Limb (tissue), 2 donors: ENCODE measurements around the gene VAMP4.

Experiments used
- DNase-seq, 2 donors: peaks; one replicate each; pipeline ENCODE4 v3.0.0-alpha.2; 2016; ENCODE audit errors: extremely low spot score in 2 of 2

VAMP4 gene

DNA sequence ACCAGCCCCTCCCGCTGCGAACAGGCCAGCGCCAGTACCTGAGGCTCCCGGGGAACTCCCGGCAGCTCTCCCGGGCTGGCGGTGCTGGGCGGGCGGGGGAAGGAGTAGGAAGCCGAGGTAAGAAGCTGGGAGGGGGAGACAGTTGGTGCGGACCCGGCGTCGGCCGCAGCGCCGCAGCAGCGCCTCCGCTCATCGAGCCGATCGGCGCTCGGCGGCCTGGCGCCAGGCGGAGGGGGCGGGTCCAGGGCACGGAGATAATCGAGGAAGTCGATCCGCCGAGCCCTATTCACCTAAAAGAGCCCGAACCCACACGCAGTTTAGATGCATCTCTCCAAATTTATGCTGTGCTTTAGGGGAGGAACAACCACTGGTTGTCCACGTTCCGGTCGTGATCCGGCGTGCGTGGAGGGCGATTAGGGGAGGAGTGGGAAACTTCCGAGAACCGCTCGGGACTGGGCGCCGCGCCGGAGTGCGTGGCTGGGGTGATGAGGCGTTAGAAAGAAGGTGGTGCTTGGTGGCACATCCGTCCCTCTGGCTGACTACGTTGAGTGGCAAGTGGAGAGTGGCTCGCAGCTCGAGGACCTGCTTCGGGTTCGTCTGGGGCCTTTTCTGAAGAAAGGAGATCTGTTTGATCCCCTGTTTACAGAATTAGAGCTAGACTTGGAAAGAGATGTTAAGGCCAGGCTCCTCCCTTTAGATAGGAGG lies at the start of gene VAMP4:
Gene VAMP4 (minus strand): TSS at position 194 of the 705 bp plus-strand sequence. CDS start 3,651 bp downstream, outside the sequence.
- DNase-seq, result peak; percentile 90 to 94

DNA sequence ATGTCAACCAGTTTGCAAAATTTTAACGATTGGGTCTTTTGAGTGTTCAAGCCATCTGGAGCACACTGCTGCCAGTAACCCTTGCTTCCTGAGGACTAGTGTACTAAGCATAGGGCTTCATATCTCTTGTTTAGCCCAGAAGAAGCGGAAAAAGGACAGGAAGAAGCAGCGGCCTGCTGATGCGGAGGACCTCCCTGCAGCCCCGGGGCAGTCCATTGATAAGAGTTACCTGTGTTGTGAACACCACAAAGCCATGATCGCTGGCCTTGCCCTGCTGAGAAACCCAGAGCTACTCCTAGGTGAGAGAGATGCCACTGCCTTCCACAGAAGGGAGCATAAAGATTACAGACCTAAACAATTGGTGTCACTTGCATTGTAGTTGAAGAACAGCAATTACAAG lies 48.5 kb upstream of the VAMP4 start:
- DNase-seq, result no peak

- DNase-seq, result no peak
Measured at GRCh38 chr1:171788696-171789095, 46.8 kb upstream of the VAMP4 start.

- no peak for DNase-seq
Measured at GRCh38 chr1:171787686-171788480, 46.0 kb upstream of the VAMP4 start.

DNA sequence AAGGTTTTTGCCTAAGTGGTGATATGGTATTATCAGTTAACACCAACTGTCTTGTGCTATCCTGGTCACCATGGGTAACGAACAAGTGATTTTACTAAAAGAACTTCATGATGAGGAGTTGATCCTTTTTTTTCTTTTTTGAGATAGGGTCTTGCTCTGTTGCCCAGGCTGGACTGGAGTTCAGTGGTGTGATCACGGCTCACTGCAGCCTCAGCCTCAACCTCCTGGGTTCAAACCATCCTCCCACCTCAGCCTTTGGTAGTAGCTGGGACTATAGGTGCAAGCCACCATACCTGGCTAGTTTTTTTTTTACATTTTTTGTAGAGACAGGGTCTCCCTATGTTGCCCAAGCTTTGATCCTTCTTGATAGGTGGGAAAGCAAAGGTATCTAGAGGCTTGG lies 44.7 kb upstream of the VAMP4 start:
- no peak for DNase-seq

DNA sequence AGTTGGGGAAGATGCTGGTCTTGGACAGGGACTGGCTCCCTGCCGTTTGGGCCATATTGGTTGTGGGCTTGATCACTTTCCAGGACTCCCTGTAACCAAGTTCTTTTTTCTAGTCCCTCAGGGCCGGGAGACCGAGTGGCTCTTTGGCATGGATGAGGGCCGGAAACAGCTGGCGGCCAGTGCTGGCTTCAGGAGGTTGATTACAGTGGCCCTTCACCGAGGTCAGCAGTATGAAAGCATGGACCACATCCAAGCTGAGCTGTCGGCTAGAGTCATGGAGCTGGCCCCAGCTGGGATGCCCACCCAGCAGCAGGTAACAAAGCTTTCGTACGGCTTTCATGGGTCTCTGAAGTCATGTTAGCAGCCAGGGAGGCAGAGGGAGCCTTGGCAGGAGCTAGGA lies 43.9 kb upstream of the VAMP4 start:
- no peak for DNase-seq

GRCh38 chr1:171784784-171785183 lies 42.9 kb upstream of the VAMP4 start:
- DNase-seq, result no peak

GRCh38 chr1:171783816-171784530 lies 42.1 kb upstream of the VAMP4 start:
- DNase-seq, result no peak

DNA sequence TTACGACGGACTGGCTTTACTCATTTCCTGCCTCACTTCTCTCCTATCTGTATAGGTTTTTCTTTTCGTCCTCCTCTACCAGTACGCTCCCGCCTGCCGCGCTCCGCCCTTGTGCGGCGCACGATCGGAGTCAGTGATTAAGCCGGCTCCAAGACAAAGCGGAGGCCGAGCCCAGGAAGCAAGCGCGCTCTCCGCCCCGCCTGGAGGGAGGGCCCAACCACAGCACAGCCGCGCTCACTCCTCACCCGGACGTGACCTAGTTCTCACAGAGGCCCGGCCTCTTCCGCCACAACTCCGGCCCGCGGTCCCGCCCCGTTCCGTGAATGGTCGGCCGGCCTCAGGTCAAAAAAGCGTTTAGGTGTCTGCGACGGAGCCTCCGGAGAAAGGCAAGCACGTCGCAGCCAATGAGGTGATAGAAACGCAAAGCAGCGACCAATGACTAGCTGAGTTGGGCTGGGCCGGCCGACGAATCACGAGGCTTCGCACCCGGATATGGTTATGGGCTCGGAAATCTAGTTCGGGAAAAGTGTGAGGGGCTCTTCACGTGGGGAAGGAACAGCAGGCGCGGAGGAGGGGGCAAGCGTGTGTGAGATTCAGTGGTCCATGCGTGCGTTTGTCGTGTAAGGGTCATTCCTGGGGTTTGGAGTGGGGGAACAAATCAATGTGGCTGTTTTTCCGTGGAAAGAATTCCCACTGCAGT lies 39.5 kb upstream of the VAMP4 start, which contains the start of gene METTL13:
Gene METTL13 (plus strand): TSS at position 485 of the 700 bp plus-strand sequence. CDS start 308 bp downstream, outside the sequence.
- peak; percentile 98 to 99 for DNase-seq

GRCh38 chr1:171780583-171781175 lies 38.8 kb upstream of the VAMP4 start:
- DNase-seq, result no peak

DNA sequence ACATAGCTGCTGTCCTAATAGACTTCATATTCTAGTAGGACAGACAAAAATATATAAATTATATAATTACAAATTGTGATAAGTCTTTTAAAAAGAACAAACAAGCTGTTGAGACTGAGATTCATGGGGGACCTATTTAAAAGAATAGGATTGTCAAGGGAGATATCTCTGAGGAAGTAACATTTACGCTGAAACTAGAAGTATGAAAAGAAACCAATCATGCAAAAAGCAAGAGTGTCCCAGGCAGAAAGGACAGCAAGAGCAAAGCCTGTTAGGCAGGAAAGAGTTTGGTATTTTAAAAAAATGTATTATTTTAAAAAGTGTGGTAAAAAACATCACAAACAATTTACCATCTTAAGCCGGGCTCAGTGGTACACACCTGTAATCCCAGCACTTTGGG lies 30.4 kb upstream of the VAMP4 start:
- DNase-seq, result no peak

GRCh38 chr1:171769754-171770153 lies 27.9 kb upstream of the VAMP4 start:
- no peak for DNase-seq

DNA sequence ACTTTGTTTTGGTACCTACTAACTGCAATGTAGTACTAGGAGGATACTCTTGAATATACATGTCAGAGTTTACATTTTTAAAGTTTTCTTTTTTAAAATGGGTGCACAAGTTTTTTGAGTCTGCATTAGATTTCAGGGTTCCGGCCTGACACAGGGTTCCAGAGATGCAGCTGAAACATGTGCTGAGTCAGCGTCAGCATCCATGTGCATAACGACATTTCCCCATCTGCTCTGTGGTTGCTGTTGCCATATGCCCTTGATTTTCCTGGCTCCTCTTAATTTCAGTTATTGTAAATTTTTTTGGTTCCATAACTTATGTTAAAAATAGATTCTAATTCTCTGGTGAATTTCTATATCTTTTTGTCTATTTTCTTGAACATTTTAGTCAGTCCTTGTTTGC lies 27.3 kb upstream of the VAMP4 start:
- no peak for DNase-seq

- no peak for DNase-seq
Measured at GRCh38 chr1:171763764-171764163, 21.9 kb upstream of the VAMP4 start.

- DNase-seq, result no peak
Measured at GRCh38 chr1:171762143-171762563, 20.3 kb upstream of the VAMP4 start.

DNA sequence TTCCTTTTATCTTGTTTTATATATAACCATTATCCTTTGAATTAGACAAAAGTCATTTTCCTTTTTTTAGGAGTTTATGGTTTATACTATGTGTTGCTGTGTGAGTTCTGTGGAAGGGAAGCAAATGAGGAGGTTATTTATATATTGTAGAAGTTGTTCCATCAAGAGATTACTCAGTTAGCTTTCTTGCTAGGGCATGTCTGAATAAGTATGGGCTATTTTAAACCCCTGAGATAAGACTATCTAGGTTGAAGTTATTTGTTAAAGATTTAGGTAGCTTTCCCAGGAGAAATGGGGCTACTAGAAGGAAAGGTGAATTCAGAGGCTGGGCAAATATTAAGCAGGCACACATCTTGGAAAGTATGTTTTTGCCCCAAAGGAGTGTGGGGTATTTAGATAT lies 16.1 kb upstream of the VAMP4 start:
- no peak for DNase-seq

DNA sequence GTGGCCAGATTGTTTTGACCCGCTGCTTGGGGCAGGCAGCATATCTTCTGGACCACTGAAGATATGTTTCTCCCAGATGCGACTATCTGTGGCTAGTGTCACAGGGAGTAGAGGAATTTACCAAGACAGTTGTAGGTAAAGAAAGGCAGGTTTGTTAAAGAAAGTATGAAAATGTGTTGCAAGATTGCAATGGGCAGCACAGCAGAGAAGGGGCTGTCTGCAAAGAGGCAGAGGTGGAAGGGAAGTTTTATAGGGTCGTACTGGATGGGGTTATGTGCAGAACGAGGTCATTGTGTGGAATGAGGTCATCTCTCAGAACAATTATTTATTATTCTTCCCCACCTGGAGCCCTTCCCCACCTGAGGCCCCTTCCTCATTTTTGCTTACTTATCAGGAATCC lies 15.0 kb upstream of the VAMP4 start:
- DNase-seq, result no peak

DNA sequence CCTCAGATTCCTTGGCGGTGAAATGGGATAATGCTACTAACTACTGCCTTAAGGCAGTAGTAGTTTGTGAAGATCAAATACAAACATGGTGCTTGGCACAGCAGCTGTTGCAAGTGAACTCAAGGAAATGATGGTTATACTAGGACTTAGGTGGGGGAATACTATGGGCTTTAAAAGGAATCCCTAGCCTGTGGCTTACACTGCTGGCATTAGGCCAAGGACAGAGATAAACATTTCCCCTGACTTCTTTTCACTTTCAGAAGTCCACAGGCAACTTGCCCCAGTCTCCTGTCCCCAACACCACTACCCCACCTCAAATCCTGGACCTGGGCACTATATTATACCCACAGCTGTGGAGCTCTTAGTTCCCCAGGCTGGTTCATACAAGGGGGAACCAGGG lies 13.1 kb upstream of the VAMP4 start:
- no peak for DNase-seq

DNA sequence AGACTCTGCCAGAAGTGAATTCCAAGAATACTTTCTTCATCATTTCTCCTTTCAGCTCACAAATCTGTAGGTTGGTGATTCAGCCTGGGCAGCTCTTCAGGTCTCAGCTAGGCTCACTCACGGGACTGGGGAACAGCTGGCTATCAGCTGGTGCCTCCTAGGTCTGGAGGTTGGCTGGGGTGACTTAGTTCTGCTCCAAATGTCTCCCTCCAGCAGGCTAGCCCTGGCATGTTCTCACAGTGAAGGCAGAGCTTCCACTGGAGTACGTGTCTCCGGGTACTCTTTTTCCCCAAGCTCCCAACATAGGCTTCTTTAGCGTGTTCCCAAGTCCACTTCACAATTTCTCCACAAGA lies 12.5 kb upstream of the VAMP4 start:
- DNase-seq, result no peak

GRCh38 chr1:171753685-171754352 lies 12.0 kb upstream of the VAMP4 start:
- no peak for DNase-seq

- DNase-seq, result no peak
Measured at GRCh38 chr1:171753182-171753581, 11.3 kb upstream of the VAMP4 start.
